SJSA1 (cell line): Measurements from ENCODE around the gene MBD6. TPM values are rescaled to one million over a fixed set of nuclear protein-coding genes. Genes with fewer than 3 reads are reported as not detected.
A peak's percentile ranks its signal among the peaks of the same experiment; 100 is the strongest.

ENCODE experiments used
- DNase-seq, 2 experiments: peaks; one replicate each; pipeline ENCODE4 v3.0.0-alpha.2; 2015 to 2020; ENCODE audit warnings: low spot score in 2 of 2, low read depth in 1 of 2
- H3K27ac ChIP-seq: fragments of 250-450 bp; sonication (Bioruptor Pico); 2 replicates; pipeline ENCODE4 v1.5.1; 2020; ENCODE audit warnings: mild to moderate bottlenecking, moderate library complexity
- H3K27me3 ChIP-seq: fragments of 250-450 bp; sonication (Bioruptor Pico); replicated peaks from 2 replicates; pipeline ENCODE4 v1.5.1; 2020; ENCODE audit warnings: mild to moderate bottlenecking, moderate library complexity
- H3K36me3 ChIP-seq: fragments of 250-450 bp; sonication (Bioruptor Pico); 2 replicates; pipeline ENCODE4 v1.5.1; 2020; ENCODE audit warnings: mild to moderate bottlenecking
- H3K4me1 ChIP-seq: fragments of 250-450 bp; sonication (Bioruptor Pico); replicated peaks from 2 replicates; pipeline ENCODE4 v1.6.1; 2021; ENCODE audit warnings: mild to moderate bottlenecking
- H3K4me3 ChIP-seq: fragments of 250-450 bp; sonication (Bioruptor Pico); 2 replicates; pipeline ENCODE4 v1.5.1; 2020; ENCODE audit warnings: mild to moderate bottlenecking
- H3K9me3 ChIP-seq: fragments of 250-450 bp; sonication (Bioruptor Pico); replicated peaks from 2 replicates; pipeline ENCODE4 v1.5.1; 2020; ENCODE audit warnings: mild to moderate bottlenecking
- total RNA-seq: library from RNA; depleted of rRNA; stranded (reverse); fragments of >200 nt; shearing (Covaris generic); gene quantifications from 2 replicates; pipeline ENCODE4 v1.2.3, GENCODE V29; 2014

The MBD6 gene
- total RNA-seq, 1 experiment from 2014 or later = 70.5 TPM

- no peaks in the 10 kb centered on the region for H3K27me3 ChIP-seq
- no peaks in the 10 kb centered on the region for H3K9me3 ChIP-seq
- no peak overlapping the region for H3K4me3 ChIP-seq
- no peak overlapping the region for H3K27ac ChIP-seq
- H3K36me3 ChIP-seq = peaks cover 100% of the 10 kb centered on the region
- peaks cover 6% of the 10 kb centered on the region for H3K4me1 ChIP-seq
- peak; percentile 79 to 87 for DNase-seq
Measured at GRCh38 chr12:57534991-57535543, 12.4 kb downstream of the MBD6 start.

- no peak overlapping the region for H3K4me3 ChIP-seq
- H3K36me3 ChIP-seq = peaks cover 99% of the 10 kb centered on the region
- H3K27me3 ChIP-seq = no peaks in the 10 kb centered on the region
- H3K27ac ChIP-seq = no peak overlapping the region
- H3K4me1 ChIP-seq = peaks cover 15% of the 10 kb centered on the region
- H3K9me3 ChIP-seq = no peaks in the 10 kb centered on the region
- DNase-seq = peak; percentile 78 to 89
Measured at GRCh38 chr12:57535764-57536596, 13.4 kb downstream of the MBD6 start.

GRCh38 chr12:57536597-57536942 lies 13.9 kb downstream of the MBD6 start:
- Histone ChIP-seq H3K4me3 (no peak overlapping the region), H3K4me1 (peaks cover 21% of the 10 kb centered on the region), H3K27ac (no peak overlapping the region), H3K27me3 (no peaks in the 10 kb centered on the region), H3K9me3 (no peaks in the 10 kb centered on the region), H3K36me3 (peaks cover 98% of the 10 kb centered on the region)
- DNase-seq = no peak

- H3K27ac ChIP-seq = no peak overlapping the region
- no peaks in the 10 kb centered on the region for H3K27me3 ChIP-seq
- H3K9me3 ChIP-seq = no peaks in the 10 kb centered on the region
- DNase-seq = peak in 1 of 2 experiments; percentile 77
- peaks cover 95% of the 10 kb centered on the region for H3K36me3 ChIP-seq
- H3K4me1 ChIP-seq = peaks cover 31% of the 10 kb centered on the region
- no peak overlapping the region for H3K4me3 ChIP-seq
Measured at GRCh38 chr12:57539134-57539768, 16.6 kb downstream of the MBD6 start.

GRCh38 chr12:57541001-57541400 lies 18.4 kb downstream of the MBD6 start:
- H3K4me3 ChIP-seq = no peak overlapping the region
- H3K27me3 ChIP-seq = no peaks in the 10 kb centered on the region
- H3K36me3 ChIP-seq = peaks cover 93% of the 10 kb centered on the region
- DNase-seq = no peak
- H3K4me1 ChIP-seq = peaks cover 45% of the 10 kb centered on the region
- no peaks in the 10 kb centered on the region for H3K9me3 ChIP-seq
- peak overlapping the region; percentile 2 for H3K27ac ChIP-seq

GRCh38 chr12:57541717-57542116 lies 19.1 kb downstream of the MBD6 start:
- Histone ChIP-seq H3K9me3 (no peaks in the 10 kb centered on the region), H3K4me3 (no peak overlapping the region), H3K27ac (peak overlapping the region; percentile 2), H3K27me3 (no peaks in the 10 kb centered on the region), H3K36me3 (peaks cover 93% of the 10 kb centered on the region), H3K4me1 (peaks cover 49% of the 10 kb centered on the region)
- no peak for DNase-seq

- no peak for DNase-seq
- H3K27me3 ChIP-seq = 0 out of 2 replicates have a peak, but pooled peaks cover 2% of the 10 kb centered on the region
- H3K4me3 ChIP-seq = no peak overlapping the region
Measured at GRCh38 chr12:57543581-57543980, 21.0 kb downstream of the MBD6 start.

GRCh38 chr12:57545809-57546437 lies 23.3 kb downstream of the MBD6 start:
- peaks cover 43% of the 10 kb centered on the region for H3K4me1 ChIP-seq
- no peaks in the 10 kb centered on the region for H3K9me3 ChIP-seq
- DNase-seq = no peak
- peaks cover 55% of the 10 kb centered on the region for H3K36me3 ChIP-seq
- peak overlapping the region; percentile 84 for H3K27ac ChIP-seq
- 0 out of 2 replicates have a peak, but pooled peaks cover 2% of the 10 kb centered on the region for H3K27me3 ChIP-seq
- peak overlapping the region; percentile 73 for H3K4me3 ChIP-seq

More at GRCh38 chr12:57543581-57543980, 21.0 kb downstream of the MBD6 start:
- no peak overlapping the region for H3K27ac ChIP-seq
- H3K9me3 ChIP-seq = no peaks in the 10 kb centered on the region
- H3K4me1 ChIP-seq = peaks cover 54% of the 10 kb centered on the region
- peaks cover 77% of the 10 kb centered on the region for H3K36me3 ChIP-seq

GRCh38 chr12:57546438-57547287 lies 24.0 kb downstream of the MBD6 start, which contains the start of gene DCTN2:
Gene DCTN2 (minus strand): TSS chr12:57547192. CDS start chr12:57547063, 129 bp downstream.
- DNase-seq = no peak
- Histone ChIP-seq H3K27me3 (0 out of 2 replicates have a peak, but pooled peaks cover 2% of the 10 kb centered on the region), H3K36me3 (peaks cover 49% of the 10 kb centered on the region), H3K9me3 (no peaks in the 10 kb centered on the region), H3K4me3 (peak within 1 kb of the TSS; percentile 73), H3K4me1 (peaks cover 42% of the 10 kb centered on the region), H3K27ac (peak within 1 kb of the TSS; percentile 84)

GRCh38 chr12:57547288-57548012 lies 24.8 kb downstream of the MBD6 start:
- peaks cover 41% of the 10 kb centered on the region for H3K36me3 ChIP-seq
- peaks cover 42% of the 10 kb centered on the region for H3K4me1 ChIP-seq
- H3K4me3 ChIP-seq = peak overlapping the region; percentile 73
- no peak for DNase-seq
- H3K9me3 ChIP-seq = no peaks in the 10 kb centered on the region
- H3K27me3 ChIP-seq = 0 out of 2 replicates have a peak, but pooled peaks cover 2% of the 10 kb centered on the region
- H3K27ac ChIP-seq = peak overlapping the region; percentile 84

GRCh38 chr12:57548013-57548315 lies 25.3 kb downstream of the MBD6 start:
- Histone ChIP-seq H3K27ac (no peak overlapping the region), H3K27me3 (0 out of 2 replicates have a peak, but pooled peaks cover 2% of the 10 kb centered on the region), H3K4me3 (no peak overlapping the region), H3K36me3 (peaks cover 36% of the 10 kb centered on the region), H3K9me3 (no peaks in the 10 kb centered on the region), H3K4me1 (peaks cover 45% of the 10 kb centered on the region)
- peak in 1 of 2 experiments; percentile 78 for DNase-seq

- Histone ChIP-seq H3K27ac (no peak overlapping the region), H3K9me3 (no peaks in the 10 kb centered on the region), H3K4me1 (peaks cover 50% of the 10 kb centered on the region), H3K27me3 (0 out of 2 replicates have a peak, but pooled peaks cover 2% of the 10 kb centered on the region), H3K36me3 (peaks cover 32% of the 10 kb centered on the region), H3K4me3 (no peak overlapping the region)
- peak in 1 of 2 experiments; percentile 83 for DNase-seq
Measured at GRCh38 chr12:57548488-57548887, 25.9 kb downstream of the MBD6 start.
